Activated naive CD4-positive, alpha-beta T cell (primary cell): Measurements from ENCODE around the gene KRCC1.
A peak's percentile ranks its signal among the peaks of the same experiment; 100 is the strongest.

ENCODE experiments used
- DNase-seq, 4 experiments: peaks; one replicate each; lab custom pipeline; 2025; lab: John Stamatoyannopoulos, UW

Gene KRCC1

DNA sequence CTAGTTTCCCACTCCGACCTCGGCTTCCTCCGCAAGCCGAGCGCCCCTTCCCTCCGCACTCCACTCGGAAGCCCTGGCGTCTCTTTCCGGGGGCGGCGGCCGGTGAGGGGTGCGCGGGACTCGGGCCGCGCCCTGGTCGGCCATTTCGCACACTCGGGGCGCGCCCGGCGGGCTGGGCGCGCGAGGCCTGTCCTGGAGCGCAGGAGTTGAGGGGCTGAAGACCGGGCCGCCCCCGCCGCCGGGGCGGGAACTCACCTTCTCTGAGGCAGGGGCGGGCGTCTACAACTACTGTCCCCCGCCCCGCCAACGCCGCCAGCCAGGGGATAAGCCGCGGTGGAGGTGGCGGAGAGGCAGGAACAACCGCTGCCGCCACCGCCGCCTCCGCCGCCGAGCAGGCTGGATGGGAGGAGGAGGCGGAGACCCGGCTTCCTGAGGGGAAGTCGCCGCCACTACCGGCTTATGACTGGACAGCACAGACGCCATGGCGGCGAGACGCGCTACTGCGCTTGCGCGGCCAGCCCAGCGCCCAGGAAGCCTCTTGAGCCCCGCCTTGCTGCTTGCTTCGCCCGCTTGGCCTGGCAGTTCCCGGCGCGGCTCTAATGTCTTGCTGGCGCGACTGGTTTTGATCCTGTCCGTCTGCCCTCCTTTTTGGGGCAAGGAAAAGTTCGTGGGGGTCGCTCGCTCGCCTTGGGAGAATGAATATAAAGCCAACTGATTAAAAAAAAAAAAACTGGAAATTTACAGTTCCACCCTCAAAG is at the start of gene KRCC1:
KRCC1 (minus strand) TSS at position 413 of the 758 bp plus-strand sequence. CDS start 27,220 bp downstream, outside the sequence.
- peak; percentile 79 to 90 (median 82) for DNase-seq

DNA sequence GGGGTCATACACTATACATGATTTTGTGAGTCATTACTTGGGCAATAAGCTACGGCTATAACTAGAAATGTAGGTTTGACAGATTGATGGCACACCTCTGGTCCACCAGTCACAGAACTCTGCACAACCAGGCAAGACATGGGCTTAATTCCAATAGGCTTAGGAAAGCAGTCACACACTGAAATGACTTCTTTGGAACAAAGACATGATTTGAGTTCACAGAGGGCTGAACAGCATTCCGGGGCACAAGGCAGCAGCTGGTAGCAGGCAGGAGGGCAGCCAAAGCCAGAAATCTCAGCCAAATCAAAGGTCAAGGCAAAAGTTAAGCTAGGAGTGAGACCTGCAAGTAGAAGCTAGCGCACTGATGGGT is 44.9 kb upstream of the KRCC1 start:
- no peak for DNase-seq

DNA sequence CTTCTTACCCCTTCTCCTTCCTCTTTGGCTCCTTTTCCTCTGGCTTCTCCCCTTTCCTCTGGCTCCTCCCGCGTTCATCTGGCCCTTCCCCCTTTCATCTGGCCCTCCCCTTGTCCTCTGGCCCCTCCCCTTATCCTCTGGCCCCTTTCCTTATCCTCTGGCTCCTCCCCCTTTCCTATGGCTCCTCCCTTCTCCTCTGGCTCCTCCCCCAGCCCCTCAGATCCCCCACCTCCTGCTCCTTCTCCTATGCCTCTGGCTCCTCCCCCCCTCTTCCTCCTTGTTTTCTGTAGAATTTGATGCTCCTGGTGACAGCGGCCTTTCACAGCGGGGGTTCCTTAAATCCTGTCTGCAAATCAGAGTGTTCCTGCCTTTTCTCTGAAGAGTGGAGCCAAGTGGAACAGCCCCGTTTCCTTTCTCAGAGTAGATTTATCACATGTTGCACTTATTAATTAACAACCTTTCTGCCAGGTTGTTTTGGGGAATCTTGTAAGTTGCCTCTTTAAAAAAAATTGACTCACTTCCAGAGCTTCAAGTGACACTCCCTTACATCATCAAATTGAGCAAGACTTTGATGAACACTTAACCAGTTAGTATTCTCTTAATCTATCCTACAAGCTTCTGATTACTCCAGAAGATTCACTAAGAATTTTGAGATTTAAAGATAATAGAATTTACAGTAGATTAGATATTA is 44.4 kb upstream of the KRCC1 start:
- no peak for DNase-seq

DNA sequence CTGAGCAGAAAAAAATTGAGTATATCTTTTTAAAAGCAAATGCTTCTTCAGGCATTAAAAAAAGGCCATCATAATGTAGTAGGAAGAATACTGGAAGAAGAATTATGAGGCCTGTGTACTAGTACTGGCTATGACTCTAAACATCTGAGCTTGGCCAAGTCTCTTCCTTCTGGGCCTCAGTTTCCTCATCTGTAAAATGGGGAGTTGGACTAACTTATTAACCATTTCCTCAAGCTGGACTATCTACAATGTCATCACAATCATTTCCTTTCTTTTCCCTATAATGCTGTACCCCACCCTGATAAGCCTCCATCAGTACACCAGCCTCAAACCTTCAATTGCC is 42.9 kb upstream of the KRCC1 start:
- DNase-seq, result no peak

DNA sequence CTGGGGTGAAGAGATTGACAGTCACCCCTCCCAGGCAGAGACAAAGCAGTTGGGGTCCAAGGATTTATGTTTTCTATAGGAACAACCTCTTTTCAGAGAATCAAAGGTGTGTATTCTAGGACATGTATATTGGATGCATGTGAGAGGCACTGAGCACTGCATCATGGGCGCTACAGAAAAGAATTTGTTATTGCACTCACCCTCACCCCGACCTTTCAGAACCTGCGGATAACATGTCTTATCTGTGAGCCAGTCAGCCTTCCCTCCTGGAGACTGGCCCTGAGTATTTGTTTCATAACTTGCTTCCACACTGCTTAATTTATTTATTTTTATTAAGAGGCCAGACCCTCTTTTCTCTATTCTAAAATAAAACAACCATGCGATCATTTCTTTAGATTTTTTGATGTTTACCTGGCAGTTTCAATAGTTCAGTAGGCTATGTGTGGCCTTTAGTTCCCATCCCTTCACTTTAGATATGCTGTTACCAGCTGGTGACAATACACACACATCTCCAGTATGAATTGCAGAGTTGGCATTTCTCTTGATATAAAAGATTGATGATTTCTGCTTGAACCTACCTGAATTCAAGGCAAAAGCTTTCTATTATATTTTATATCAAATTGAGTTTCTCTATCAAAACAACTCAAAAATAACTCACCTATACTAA is 42.4 kb upstream of the KRCC1 start:
- no peak for DNase-seq

DNA sequence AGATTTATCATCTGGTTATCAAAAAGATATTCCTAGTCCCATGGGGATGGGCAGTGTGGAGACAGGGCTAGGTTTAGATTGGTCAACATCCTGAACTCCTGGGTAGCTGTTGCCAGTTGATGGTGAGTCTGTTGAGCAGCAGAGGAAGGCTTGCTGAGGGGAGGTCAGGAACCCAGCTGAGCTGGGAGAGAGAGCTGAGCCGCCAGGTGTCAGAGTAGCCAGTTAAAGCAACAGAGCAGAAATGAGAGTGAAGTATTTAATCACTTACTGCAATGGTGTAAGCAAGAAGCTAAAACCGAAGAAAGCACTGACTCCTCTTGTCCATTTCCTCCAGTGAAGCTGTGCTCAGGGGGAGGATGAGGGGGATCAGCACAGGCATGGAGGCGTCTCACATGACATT is 41.6 kb upstream of the KRCC1 start:
- no peak for DNase-seq

DNA sequence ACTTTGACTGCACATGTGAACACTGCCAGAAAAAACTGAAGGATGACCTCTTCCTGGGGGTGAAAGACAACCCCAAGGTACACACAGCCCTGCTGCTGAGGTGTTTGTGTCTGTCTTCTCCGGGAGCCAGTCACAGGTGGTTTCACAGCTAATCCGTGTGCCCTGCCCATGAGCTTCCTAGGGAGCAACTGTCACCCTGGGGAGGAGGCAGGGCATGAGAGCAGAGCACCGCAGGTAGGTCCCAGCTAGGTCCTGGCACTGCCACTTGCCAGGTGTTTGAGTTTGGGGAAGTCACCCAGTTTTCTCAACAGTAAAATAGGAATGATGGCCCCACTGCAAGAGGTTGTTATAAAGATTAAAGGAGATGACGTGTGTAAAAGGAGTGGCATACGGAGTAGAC is 41.1 kb upstream of the KRCC1 start:
- no peak for DNase-seq

DNA sequence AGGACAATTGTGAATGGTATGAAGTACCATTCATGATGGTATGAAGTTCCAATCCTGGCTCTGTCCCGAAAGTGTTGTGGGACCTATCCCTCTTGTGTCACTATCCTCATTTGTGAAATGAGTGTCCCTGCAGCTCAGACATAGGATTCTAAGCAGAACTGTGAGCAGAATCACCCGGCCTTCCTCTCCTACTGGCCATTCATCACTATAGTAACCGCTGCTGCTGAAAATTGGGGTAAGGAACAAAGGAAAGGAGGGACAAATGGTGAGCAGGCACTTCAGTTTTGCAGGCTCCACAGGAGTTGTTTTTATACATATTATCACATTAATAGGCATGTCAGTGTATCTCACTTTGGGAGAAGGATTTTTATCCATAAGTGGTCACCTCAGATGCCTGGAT is 39.4 kb upstream of the KRCC1 start:
- no peak for DNase-seq

DNA sequence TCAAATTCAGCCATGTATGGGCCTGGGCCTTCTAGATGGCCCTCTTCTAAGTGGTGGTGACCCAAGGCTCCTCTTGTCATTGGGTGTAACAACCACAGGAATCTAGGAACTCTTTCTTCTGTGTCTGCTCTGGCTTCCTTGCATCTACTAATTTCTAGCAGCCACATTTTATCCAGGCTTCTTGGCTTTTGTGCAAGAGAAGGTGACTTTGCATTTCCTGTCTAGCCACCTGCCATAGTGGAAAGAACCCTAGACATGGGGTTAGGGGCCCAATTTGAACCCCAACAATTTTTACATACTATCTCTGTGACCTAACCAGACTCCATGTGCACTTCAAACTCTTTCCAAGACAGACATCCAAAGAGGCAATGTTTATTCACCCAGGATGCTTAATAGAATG is 37.2 kb upstream of the KRCC1 start:
- no peak for DNase-seq

DNA sequence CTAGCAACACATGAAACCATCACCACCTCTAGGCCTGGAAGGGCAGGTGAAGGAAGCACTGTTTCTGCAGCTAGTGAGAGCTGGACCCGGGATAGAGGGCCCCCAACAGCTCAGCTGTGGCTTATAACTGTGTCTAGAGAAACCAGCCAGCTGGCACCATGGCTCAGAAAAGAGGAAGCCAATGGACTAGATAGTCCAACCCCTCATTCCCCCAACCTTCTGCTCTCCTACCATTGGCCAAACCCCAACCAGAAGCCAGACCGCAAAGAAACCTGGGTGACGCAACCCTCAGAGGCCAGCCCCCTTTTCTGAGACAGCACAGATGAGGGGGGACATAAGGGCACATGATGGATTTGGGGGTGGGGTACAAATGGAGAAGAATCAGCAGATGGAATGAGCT is 36.4 kb upstream of the KRCC1 start:
- DNase-seq, result no peak

DNA sequence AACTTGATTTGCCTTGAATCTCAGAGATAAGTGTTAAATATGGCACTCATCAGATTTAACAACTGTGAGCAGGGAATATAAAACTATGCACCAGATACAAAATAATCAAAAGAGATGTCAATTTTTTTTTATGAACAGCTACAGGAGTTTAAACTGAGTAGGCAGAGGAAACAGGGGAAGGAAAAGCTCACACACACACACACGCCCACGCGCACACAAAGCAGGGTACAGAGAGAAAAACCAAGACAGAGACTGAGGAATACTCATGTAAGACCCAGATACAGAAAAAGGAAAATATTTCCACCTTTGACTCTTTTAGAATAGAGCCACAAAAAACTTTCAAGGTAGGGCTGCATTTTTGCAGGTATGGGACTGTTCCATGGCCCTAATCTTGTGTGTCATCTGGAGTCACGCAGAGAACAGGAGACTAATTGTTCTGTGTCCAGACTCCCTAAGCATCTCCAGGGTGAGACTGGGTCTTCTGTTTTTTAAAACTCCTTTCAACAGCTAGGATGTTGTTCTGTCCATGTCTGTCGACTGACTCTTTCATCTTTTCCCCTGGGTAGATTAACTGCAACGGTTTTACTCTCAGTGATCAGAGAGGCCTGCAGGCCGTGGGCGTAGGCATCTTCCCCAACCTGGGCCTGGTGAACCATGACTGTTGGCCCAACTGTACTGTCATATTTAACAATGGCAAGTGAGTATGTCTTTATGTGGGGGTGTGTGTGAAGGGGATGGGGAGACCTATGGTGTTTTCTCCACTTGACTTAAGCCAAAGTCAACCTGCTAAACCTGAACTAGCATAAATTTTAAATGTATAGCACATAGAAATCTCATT is 35.1 kb upstream of the KRCC1 start:
- DNase-seq, result no peak

DNA sequence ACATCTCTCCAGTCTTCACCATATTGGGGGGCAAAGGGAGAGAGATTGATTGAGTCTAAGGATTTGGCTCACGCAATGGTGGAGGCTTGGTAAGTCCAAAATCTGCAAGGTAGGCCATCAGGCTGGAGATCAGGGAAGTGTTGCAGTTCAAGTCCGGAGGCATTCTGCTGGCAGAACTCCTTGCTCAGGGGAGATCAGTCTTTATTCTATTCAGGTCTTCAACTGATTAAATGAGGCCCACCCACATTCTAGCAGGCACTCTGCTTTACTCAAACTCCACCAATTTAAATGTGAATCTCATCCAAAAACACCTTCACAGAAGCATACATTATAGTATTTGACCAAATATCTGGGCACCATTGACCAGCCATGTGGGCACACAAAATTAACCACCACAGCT is 33.4 kb upstream of the KRCC1 start:
- no peak for DNase-seq

DNA sequence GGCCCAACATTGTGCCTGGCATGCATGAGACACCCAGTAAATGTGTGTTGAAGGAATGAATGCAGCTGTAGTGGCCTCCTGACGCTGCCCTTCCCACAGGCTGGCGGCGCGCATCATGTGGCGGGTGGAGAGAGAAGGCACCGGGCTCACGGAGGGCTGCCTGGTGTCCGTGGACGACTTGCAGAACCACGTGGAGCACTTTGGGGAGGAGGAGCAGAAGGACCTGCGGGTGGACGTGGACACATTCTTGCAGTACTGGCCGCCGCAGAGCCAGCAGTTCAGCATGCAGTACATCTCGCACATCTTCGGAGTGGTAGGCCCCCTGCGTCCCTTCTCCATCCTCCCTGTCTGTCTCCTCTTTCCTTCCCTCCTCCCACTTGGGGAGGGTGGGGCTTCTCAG is 32.2 kb upstream of the KRCC1 start:
- DNase-seq, result no peak

DNA sequence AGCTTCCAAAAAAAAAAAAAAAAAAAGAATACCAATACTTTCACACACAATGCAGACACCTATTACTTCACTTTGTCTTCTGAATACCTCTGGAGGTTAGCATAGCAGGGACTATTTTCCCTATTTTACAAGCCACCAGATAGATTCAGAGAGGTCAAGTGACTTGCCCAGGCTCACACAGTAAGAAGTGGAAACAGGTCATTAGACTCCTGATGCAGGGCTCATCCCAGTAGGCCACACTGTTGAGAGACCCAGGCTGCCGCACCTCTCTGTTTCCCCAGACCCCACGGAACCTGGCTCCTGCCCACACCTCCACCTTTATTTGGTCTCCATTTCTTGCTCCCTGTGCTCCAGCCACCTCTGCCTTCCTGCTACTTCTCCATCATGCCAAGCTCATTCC is 31.5 kb upstream of the KRCC1 start:
- no peak for DNase-seq

DNA sequence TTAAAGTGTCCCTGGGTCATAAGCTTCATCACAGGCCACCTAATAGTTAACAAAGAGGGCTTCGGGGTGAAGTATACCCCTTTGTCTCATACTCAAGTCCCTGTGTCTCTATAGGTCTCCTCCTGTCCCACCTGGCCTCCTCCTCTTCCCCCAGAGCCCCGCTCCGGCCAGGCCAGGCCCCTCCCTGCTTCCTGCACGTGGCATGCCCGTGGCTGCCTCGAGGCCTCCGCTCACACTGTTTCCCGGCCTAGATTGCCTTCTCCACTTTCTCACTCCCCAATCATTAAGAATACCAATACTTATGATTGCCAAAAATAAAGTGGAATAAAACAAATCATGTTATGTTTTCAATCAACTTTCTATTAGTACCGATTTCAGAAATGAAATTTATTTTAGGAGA is 30.8 kb upstream of the KRCC1 start:
- no peak for DNase-seq

DNA sequence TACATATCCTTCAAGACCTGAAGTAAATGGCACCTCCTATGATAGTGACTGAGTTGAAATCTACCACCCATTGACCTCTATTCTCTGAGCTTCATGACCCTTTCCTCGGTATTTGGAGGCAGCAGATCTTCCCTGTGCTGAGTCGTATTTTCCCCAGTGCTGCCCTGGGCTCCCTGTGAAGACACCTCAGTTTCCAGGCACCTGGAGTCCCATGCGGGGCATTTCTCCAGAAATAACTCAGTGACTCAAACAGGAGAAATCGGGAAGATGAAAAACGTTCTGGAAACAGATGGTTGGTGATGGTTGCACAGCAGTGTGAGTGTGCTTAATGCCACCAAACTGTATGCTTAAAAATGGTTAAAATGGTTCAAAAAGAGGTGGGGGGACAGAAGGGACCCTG is 30.0 kb upstream of the KRCC1 start:
- DNase-seq, result no peak

DNA sequence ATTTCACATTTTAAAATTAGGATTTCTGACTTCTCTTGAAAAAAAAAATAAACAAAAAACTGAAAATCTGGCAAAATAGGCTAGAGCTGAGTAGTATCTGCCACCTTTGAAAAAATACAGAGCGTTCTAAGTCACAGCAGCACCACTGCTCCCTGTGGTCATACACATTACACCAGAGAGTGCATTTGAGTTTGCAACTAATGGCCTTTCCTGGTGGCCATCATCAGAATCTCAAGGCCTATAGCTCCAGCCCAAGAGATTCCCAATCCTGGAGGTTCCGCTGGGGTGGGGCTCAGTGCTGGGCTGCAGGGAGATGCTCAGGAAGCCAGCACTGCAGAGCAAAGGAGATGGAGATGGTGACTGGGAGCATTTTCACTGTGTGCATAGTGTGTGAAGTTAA is 29.5 kb upstream of the KRCC1 start:
- DNase-seq, result no peak

DNA sequence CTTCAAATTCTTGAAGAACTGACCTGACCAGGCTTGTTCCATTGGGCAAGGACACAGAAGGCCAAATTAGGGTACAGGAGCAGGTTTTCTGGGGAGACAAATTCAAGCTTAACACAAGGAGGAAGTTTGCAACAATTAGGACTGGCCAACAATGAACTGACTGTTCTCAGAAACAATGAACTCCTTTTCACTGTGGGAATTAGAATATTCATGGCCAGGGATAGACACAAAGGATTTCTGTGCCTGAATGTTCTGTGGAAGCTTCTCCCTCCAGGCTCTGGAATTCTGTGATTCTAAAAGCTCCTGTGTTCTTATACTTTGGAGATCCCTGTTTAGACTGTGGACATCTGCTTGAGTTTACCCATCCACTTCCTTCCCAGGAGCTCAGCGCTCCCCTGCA is 27.2 kb upstream of the KRCC1 start:
- DNase-seq, result no peak

DNA sequence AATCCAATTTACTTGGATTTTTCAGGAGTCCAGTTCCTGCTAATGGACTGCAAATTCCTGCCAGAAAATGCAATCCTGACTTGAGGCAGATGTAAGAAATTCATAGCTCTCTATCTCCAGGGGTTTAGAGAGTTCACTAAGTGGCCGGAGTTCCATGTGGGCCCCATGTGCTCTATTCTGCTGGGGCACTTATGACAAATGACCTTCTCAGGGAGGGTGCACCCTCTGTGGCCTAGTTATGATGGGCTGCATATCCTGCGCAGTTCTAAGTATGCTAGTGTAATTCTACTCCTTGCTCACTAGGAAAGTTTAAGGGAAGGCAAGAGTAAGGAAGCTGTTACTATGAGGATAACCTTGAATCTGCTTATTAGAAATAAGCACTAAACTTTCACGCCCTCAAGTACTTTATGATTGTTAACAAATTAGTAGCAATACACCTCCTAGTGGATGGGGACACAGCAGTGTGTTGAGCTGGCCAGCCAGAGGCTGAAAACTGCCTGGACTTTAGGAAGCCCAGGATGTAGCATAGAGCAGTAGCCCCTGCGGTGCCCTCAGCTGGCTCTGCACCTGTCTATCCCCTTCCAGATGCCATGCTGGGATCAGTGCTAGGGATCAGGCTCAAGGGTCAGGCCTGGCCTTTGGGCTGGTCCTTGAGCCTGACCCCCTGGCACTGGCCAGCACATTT is 26.5 kb upstream of the KRCC1 start:
- DNase-seq, result no peak

DNA sequence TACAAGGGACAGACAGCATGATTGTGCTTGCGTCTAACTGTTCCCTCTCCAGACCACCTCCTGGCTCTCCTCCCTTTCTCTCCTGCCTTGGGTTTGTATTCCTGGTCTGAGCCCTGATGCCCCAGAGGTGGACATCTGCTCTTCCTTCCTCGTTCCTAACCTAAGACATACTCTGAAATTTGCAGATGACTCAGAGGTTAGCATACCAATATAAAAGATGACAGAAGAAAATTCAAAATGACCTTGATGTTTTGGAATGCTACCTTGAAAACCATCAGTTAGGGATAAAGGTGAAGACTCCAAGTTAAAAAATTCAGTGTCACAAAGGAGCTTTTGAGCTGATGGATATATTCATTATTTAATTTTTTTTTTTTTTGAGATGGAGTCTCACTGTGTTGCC is 25.0 kb upstream of the KRCC1 start:
- no peak for DNase-seq

DNA sequence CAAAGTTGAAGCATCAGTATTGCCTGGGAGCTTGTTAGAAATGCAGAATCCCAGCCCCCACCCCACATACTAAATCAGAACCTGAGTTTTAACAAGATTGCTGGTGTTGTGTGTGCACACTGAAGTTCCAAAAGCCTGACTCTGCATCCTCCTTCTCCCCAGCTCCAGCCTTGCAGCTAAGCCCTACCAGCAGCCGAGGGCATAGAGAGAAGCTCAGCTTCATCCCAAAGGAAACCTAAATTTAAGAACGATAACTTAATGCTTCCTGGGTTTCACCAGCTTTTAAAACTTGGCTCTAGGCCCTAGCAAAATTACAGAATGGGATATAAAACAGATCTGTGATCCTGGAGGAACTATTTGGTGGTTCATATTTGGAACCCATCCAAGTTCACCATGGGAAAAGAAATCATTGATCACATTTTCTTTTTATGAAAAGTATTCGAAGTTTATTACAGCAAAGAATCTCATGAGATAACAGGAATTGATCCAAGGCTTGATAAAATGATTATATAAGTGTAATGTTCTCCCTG is 23.1 kb upstream of the KRCC1 start:
- DNase-seq, result no peak

DNA sequence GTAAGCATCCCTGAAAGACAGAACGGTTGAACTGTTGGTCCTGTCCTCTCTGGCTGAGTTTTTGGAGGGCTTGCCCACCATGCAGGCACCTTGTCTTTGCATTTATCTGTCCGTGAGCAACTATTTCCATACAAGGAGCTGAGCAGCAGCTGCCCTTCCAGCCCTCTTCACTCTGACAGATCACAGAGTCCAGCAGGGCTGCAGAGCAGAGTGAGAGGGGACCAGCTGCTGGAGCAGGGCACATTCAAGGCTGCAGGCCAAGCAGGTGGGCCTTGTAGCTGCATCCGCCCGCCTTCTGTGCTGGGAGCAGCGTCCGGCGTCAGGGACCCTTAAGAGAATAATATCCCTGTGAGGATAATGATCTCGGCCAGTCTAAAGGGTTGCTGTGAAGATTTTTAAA is 21.5 kb upstream of the KRCC1 start:
- no peak for DNase-seq
